Right kidney (tissue), 9 donors: ENCODE results near the gene PFN3.
A peak's percentile ranks its signal among the peaks of the same experiment; 100 is the strongest.

Source experiments
- DNase-seq: peaks from one replicate; pipeline ENCODE4 v3.0.0-alpha.2; 2016
- long read RNA-seq, 8 donors: transcript quantifications; one replicate each; lab custom pipeline, GENCODE V29; 2026

PFN3 gene
- long read RNA-seq, donor 1, partial matches to known transcripts: 0 of 1 reads
- long read RNA-seq, donor 1, other reads (novel, unspliced or antisense): 0 of 1 reads
- long read RNA-seq, donor 2: 0 reads
- long read RNA-seq, donor 3, partial matches to known transcripts: 0 of 3 reads
- long read RNA-seq, donor 3, other reads (novel, unspliced or antisense): 0 of 3 reads
- long read RNA-seq, donor 4: 0 reads
- long read RNA-seq, donor 5: 0 reads
- long read RNA-seq, donor 6, partial matches to known transcripts: 0 of 1 reads
- long read RNA-seq, donor 6, other reads (novel, unspliced or antisense): 0 of 1 reads
- long read RNA-seq, donor 7, partial matches to known transcripts: 0 of 1 reads
- long read RNA-seq, donor 7, other reads (novel, unspliced or antisense): 0 of 1 reads
- long read RNA-seq, donor 8, partial matches to known transcripts: 0 of 2 reads
- long read RNA-seq, donor 8, other reads (novel, unspliced or antisense): 0 of 2 reads

- DNase-seq: peak; percentile 73
Observed at GRCh38 chr5:177399997-177400868, at the start of gene PFN3. Gene PFN3 (minus strand): TSS chr5:177400661. CDS start chr5:177400576, 85 bp downstream.

- DNase-seq: no peak
Observed at GRCh38 chr5:177449140-177450061, 48.9 kb upstream of the PFN3 start.

- DNase-seq: no peak
Observed at GRCh38 chr5:177448244-177448950, 47.9 kb upstream of the PFN3 start.

- peak; percentile 66 for DNase-seq
Observed at GRCh38 chr5:177447611-177448243, 47.3 kb upstream of the PFN3 start.

GRCh38 chr5:177447066-177447610 is 46.7 kb upstream of the PFN3 start:
- no peak for DNase-seq

GRCh38 chr5:177446200-177447065 is 46.0 kb upstream of the PFN3 start, which contains the start of gene PRR7:
Gene PRR7 (plus strand): TSS chr5:177446814. CDS start chr5:177455068, 8,254 bp downstream.
- peak; percentile 90 for DNase-seq

- no peak for DNase-seq
Observed at GRCh38 chr5:177445917-177446199, 45.4 kb upstream of the PFN3 start.

GRCh38 chr5:177445052-177445916 is 44.8 kb upstream of the PFN3 start:
- DNase-seq: no peak

GRCh38 chr5:177444106-177445051 is 43.9 kb upstream of the PFN3 start:
- DNase-seq: no peak

- no peak for DNase-seq
Observed at GRCh38 chr5:177443144-177443983, 42.9 kb upstream of the PFN3 start.

GRCh38 chr5:177442066-177442826 is 41.8 kb upstream of the PFN3 start:
- DNase-seq: no peak

- DNase-seq: no peak
Observed at GRCh38 chr5:177440990-177441780, 40.7 kb upstream of the PFN3 start.

- DNase-seq: no peak
Observed at GRCh38 chr5:177440211-177440989, 39.9 kb upstream of the PFN3 start.

- no peak for DNase-seq
Observed at GRCh38 chr5:177439518-177440053, 39.1 kb upstream of the PFN3 start.
